ENCODE results near the gene SLC4A4.
A peak's percentile ranks its signal among the peaks of the same experiment; 100 is the strongest.

Gene SLC4A4

DNA sequence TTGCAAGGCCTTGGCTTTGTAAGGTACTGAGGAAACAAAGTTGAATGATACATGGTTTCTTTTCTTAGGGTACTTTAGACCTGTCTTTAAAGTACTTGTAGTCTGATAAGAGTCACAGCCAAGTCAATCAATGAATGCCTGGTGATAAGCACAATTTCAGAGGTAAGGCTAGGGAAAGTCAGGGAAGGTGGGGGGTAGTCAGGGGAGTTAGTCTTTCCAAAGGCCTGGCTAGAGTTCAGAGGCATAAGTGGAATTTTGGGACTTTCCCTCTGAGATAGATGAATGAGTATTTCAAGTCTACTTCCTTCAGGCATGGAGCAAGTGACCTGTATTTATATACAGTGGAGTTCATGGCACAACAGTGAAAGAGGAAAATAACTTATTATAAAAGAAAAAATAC, 78.3 kb downstream of the SLC4A4 start:
- no peak for DNase-seq

DNA sequence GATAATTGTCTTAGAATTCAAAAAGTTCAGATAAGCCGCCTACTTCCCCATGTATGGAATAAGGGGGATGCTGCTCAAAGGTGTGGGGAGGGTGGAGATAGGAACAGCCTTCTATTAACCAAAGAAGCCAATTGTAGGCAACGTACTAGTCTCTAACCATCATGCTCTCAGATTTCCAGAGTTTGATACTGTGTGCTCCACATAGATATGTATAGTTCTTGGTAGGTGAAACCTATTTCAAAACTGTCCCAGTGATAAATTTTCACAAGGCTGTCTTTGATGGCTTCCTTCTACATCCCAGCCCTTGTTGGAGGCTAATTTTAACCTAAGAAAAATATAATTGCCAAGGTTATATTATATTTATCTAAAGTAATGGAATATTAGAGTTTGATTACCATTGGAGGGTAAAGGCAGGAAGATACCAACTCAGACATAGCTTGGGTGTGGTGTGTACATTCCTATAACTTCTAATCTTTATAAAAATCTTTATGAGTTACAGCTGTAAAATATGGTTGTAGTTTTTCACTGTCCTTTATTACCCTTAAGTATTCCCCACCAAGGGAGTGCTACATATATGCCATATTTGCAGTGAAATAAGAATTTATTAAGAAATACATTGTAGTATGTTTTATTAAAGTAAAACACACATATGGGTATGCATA, 87.7 kb downstream of the SLC4A4 start:
- DNase-seq: no peak

DNA sequence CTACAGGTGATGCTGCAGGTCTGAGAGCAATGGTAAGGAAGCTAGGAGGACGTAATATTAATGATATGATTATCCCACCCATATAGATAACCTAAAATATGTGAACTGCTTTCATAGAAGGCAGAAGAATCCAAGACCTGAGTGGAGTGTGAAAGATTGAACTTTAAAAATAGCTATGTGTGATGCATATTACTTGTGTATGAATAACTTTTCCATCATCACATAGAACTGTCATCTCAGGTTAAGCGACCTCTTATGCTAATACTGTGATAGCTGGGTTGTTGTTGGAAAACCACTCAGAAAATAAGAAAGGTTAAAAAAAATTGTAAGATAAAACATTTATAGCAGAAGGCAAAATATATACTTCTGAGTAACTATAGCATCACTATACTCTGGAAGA, 90.3 kb downstream of the SLC4A4 start:
- no peak for DNase-seq

DNA sequence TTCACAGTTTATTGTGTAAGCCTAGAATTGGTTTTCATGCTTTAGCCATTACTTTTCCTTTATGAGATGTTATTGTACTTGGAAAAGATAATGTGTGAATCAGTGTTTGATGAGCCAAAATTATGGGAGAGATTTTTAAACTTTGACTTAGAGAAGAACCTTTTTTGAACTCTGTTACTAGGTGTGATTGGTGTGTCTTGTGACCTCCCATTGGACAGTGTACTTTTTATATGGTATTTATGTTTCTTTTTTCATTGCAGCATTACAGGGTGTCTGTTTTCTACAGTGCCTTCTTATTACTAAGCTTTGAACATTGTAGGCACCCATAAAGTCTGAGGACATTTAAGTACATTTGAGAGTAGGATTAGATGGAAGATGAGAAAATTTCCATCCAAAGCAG, 91.1 kb downstream of the SLC4A4 start:
- no peak for DNase-seq

DNA sequence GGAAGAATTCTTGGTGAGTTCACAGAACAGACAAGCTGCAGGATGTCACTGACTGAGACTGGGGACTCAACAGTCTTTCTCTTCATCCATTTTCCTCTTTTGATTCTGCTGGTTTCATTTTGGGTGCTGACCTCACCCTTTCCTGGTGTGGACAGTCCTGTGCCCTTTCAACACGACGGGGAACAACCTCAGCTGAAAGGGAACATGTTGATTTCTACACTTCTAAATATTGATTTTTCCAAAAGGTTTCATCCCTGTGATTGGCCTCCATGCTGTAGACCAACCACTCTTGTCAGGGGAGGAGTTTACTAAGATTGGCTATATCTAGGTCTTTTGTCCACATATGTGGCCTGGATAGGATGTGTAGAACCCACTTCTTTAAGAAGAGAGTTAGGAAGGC, 91.8 kb downstream of the SLC4A4 start:
- DNase-seq: no peak

DNA sequence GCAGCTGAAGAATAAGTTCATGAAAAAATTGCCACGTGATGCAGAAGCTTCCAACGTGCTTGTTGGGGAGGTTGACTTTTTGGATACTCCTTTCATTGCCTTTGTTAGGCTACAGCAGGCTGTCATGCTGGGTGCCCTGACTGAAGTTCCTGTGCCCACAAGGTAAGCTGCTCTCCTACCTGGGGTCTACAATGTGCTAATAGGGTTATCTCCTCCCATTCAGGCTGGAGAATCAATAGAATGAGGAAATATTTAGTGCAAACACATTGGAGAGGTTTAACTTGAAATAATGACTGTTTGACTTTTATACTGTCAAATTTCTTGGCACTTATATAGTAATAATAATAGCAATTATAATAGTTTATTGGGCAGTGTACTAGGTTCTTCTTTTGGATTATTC, 101.8 kb downstream of the SLC4A4 start:
- DNase-seq: no peak

DNA sequence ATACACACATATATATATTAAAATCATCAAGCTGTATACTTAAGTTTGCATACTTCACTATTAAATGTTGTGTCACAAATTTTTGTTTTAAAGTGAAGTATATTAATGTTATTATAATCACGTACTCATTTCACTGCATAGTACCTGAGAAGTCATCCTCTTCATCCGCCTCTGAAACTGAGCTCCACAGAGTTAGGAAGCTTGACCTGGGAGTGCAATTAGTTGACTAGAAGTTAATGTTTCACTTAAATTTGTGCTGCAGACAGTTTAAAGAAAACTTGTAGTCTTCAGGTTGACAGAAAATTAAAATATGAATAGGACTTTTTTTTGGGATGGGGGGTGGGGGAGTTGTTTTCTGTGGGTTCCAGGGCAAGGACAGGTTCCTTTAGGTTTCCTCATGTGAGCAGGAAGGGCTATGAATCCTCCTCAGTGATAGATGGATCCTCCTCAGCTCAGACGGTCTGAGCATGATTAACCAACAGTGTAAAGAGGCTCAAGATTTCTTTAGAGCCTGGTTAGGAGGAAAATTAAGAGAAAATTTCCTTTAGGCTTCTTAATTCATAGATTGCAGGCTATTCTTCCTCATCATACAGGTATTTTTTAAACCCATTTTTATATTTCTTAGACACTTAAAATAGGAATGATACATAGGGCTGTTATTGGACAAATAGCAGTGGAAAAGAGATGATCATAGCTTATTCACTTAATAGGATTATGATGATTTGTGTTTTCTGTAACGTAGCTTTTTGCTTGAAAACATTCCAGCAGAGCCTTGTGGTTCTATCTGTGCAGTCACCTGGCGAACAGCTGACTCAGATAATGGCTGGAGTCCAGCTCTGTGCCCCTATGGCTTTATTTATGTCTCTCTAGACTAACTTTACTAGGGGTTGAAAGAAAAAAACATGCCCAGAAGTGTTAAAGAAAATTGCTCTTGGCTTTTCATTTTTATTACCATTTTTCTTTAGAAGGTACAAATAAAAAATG, 102.7 kb downstream of the SLC4A4 start:
- DNase-seq: peak; percentile 84

DNA sequence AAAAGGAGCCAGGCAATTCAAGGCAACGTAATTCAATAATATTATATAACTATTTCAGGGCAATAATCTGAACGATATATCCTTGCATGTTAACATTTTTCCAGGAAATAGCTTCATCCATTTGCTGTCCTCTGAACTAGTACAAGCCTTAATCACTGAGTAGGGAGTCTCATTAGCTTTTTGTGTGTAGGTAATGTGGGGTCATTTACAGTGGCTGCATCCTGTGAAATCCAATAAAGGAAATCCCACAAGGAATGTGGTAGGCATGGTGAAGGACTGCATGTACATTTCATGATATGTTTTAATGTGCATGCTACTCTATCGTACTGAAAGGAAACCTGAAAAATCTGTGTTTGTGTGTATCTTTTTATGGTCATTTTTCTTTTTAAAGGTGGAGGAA, 103.5 kb downstream of the SLC4A4 start:
- no peak for DNase-seq

DNA sequence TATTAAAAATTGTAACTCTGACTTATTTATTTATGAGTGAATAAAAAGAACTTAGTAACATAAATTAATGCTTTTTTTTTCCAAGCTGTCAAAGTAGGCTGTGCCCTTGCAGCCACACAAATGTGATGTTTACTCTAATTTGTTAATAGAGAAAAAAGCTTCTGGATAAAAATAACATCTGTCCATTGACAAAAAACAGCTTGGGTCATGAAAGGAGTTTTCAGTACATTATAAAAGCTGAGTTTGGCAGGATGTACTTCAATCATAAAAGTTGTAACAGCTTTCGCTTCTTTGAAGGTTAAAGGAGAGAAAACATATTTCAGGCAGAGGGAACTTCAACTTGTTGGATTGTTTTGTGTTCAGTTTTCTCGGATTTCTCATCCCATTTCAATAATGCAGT, 105.6 kb downstream of the SLC4A4 start:
- DNase-seq: no peak

DNA sequence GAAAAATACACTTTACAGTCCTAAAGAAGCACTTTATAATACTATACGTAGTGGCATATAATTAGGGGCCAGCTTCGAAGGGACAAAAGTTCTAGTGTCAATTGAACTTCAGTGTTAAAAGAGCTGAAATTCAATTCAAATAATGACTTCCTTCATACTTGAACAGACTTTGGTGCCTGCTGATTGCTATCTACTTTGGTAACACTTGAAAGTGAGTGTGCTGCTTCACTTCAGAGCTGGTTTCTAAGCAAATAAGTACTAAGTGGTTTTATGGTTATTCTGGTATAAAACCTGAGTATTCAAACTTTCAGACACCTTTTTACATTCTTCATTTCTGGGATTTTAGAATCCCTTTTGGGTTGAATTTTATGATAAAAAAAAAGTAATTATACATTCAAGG, 107.0 kb downstream of the SLC4A4 start:
- DNase-seq: no peak

DNA sequence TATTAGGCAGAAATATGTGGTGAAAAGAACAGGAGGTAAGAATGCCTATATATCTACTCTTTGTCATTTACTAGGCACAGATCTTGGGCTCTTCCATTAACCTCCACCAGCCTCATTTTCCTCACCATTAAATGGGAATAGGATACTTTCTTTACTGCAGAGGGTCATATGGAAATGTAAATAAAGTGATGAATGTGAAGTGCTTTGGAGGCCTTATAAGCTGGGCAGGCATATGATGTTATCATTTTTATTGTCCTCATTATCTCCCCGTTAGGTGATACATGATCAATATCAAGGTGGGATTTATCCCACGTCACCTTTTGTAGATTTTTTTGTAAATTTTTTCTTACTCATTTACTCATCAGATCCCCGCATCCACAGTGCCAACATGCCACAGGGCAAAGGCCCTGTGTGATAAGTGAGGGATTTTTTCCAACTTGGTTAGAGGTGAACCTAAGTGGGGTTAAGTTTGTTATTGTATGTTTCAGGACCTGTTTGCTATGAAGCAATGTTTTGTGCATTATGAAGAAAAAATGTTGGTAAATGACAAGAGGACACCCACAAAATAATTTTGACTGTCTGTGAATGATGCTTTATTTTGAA, 107.8 kb downstream of the SLC4A4 start:
- DNase-seq: no peak

DNA sequence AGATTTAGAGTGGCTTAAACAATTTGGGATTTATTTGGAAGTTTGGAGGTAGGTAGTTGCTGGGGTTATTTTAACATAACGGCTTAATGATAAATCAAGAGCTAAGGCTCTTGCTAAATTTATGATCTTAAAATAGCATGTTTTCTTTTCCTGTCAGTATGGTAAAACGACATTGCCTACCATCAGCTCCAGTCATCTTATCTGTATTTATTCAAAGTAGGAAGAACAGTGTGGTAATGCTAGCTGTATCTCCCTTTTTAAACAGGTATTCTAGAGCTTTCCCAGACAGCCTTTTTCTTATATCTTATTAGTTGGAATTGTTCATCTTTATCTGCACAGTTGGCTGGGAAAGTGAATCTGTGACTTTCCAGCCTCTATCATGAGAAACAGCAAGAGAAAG, 110.2 kb downstream of the SLC4A4 start:
- DNase-seq: no peak

DNA sequence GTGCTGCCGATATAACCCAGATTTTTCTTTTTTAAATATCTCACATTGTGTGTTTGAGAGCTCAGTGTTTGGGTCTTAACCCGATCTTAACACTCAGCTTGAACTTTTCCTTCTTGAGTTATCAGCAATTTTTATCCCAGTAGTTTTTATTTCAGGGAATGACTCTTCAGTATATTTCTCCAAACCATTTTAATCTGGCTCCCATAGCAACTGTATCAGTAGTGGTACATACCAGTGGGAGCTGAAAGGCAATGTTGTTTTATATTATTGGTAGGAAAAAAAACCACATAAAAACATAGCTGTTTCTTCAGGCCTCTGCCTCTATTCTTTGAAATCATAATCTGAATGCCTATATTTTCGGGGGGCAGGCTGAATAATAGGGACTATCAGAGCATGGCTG, 111.1 kb downstream of the SLC4A4 start:
- no peak for DNase-seq

DNA sequence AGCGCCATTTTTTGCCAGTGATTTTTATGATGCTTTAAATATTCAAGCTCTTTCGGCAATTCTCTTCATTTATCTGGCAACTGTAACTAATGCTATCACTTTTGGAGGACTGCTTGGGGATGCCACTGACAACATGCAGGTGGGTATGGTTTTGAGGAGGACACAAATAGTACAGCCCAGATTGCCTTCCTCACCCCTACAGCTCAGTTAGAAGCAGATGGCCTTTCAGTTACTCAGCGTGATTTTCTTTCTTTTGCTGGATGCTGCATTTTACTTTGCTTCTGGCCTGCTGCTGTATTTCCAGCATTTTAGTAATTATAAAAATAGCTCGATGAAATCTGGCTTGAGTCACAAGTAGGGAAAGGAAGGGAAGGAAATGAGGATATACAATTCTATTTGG, 114.7 kb downstream of the SLC4A4 start:
- no peak for DNase-seq

DNA sequence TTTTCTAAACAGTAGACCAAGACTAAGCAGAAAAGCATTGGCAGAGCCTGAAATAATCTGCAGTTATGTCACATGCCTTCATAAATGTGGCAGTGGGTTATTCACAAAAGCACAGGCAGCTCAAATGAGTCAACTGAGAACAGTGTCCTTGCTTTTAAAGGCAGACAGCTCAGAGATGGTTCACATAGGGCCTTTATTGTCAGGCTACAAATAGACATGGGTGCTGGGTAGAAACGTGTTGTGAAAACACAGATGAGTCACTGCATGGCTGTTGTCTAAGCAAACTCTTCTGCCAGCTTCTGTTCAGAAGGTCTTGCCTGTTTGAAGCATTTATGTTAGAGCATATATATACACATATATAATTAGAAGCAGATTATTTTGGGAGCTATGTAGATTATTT, 118.0 kb downstream of the SLC4A4 start:
- DNase-seq: no peak

DNA sequence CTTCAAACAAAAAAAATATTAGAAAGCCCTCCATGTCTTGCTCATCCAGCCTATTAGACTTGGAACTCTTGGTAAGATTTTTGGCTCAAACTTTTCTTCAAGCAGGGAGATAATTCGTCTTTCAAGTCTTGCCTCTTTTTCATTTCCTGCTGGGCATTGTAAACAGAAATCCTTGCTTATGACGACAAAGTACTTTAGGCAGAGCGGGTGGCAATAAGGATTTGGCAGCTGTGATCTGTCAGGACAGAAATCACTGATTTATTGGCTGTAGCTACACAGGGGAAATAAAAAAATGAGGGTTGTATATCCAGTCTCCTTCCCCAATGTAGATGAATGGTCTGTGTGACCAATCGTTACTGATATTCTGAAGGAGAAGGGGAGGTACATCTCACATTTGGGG, 121.6 kb downstream of the SLC4A4 start:
- DNase-seq: no peak

DNA sequence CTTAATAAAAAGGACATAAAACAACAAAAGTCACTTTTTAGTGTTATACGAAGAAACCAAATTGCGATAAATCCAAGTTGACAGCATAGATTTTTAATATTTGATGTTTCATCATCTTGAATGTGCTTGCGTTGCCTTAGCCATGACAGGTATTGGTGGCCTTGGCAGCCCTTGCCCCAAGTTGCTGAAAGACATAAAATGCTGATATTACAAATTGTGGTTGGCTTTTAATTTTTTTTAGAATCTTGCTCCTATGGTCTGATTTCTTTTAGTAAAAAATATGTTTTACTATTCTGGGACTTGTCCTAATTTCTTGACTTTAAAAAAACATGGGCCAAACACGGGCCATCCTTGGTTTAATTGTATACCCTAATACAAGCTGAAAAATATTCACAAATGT, 122.6 kb downstream of the SLC4A4 start:
- DNase-seq: no peak

DNA sequence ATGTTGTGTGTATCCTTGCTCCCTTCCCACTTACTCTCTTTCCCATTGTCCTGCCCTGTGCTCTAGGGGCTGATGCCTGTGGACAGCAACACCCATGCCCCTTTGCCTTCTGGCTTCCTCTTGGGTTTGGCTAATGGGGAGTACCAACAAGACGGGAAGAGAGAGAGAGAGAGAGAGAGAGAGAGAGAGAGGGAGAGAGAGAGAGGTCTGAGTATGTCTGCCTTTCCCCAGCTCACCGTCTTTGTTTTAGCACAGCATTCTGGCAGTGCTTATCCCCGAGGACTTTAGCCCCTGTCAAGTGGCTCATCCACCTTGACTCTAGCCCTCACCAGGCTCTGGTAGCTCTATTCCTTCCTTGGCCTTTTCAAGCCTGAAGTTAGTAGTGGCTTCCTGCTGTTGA, 128.0 kb downstream of the SLC4A4 start:
- no peak for DNase-seq

DNA sequence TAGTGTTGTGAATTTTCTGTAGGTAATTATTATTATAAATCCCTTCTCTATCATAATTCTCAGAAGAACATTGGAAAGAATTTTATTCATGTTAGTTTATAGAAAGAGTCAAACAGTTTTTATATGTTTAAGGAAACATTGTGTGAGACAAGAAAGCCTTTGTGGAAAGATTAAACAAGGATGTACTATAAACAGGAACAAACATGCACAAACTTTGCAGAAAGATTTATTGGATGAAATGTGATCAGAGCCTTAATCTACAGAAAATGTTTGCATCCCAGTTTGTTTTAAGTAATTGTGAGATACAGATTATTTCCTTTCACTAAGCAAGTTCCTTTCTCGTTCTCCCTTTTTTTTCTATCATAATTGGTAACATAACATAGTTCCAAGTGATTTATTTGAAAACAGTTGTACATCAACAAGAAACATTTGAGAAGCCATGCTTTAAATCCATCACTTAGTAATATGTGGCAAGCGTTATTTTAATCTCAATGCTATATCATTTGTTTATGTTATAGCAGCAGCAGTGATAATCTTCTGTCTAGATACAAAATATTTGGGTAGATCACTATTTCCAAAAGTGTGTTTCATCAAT, 129.4 kb downstream of the SLC4A4 start:
- DNase-seq: no peak

DNA sequence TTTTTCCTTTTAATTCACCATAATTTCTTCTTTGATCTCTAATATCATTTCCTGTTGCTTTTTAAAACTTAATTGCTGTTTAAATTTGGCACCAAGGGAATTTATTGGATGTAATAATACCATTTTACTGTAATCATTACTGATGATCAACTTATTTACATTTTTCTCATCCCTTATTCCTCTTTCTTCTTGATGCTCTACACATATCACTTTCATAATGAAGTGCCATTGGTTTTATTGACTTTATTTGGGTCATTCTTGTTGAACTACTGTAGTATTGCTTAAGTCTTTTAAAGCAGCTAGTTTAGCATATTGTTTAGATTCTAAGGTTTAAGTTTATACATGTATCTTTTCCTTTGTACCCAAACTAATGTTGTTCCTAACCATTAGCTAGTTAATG, 130.7 kb downstream of the SLC4A4 start:
- DNase-seq: no peak

DNA sequence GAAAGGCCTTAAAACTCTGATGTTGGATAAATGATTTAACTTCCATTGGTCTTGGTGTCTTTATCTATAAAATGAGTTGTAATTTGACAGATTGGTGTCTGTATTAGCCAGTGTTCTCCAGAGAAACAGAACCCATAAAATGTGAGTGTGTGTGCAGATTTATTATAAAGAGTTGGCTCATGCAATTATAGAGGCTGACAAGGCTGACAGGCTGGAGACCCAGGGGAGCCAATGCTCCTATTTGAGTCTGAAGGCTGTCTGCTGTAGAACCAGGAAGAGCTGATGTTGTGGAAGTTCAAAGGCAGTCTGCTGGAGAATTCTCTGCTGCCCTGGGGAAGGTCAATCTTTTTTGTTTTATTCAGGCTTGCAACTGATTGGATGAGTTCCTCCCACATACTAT, 131.7 kb downstream of the SLC4A4 start:
- DNase-seq: no peak

DNA sequence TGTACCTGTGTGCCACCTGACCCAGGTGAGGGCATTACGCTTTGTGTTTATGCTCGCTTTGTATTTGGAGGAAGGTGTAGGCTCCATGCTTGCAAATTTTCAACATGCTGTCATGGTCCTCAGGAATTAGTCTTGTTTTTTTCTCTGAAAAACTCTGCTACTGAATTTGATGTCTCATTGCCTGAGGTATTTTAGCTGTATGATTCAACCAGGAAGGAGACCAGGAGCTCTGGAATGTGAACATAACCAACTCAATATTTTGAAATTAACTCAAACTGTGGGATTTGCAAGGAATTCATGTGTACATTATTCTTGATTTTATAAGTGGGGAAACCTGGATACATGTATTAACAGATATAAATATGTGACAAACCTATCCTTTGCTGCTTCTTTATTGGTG, 134.1 kb downstream of the SLC4A4 start:
- no peak for DNase-seq

DNA sequence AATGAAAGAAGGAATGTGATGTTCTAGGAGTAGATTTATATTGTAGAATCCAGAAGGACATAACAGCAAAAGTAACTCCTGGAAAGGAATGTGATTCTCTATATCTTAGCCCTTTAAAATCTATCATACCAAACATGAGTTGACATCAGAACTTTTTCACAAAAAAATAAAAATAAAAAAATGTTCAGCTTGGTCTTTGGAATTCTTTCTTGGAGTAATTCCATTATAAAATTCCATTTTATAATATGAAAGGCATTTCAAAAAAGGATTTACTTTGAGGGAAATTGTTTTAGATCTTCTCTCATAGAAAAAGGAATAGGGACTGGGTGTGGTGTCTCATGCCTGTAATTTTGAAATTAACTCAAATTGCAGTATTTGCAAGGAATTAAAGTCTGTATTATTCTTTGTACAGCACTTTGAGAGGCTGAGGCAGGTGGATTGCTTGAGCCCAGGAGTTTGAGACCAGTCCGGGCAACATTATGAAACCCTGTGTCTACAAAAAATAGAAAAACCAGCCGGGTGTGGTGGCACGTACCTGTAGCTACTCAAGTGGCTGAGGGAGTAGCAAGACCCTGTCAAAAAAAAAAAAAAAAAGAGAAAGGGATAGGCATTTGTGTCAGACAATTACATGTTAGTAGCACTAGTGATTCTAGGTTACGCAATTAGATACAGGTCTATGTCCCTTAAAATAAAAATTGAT, 134.9 kb downstream of the SLC4A4 start:
- DNase-seq: no peak
